HG02970 (cell line): Measurements from ENCODE around the gene ANP32A.
A peak's percentile ranks its signal among the peaks of the same experiment; 100 is the strongest.

Source experiments
- ATAC-seq: cut with Tn5 transposase; IDR thresholded peaks from one replicate; pipeline ENCODE4 v1.9.1; 2021; ENCODE audit warnings: mild to moderate bottlenecking, moderate library complexity, moderate number of reproducible peaks; ENCODE audit not compliant: unreplicated experiment, low FRiP score

Gene ANP32A

DNA sequence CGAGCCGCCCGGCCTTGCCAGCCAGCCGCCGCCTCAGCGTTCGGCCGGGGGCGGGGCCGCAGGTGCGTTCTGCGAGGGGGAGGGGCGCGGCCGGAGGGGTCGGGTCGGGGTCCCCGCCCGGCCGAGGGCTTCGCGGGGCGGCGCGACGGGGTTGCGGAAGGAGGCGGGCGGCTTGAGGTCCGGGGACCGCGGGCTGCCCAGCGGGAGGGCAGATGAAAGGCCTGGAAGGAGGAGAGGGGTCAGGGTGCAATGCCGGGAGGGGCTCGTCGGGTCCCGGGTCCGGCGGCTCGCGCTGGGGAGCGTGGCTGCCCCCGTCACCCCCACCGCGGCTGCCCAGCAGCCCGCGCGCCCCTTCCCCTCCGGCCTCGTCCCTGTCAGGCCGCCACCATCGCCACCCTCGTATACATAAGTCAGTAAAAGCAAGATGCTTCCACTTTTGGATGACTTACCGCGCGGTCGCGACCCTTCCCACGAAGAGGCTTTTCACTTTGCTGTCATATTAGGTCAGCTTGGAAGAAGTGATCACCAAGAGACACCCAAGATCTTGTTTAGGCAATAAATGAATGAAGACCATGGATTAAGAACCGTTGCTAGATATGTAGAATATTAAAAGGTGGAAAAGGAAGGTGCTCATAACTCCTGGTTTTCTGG, 620 bp upstream of the ANP32A start:
- peak; percentile 17 for ATAC-seq

GRCh38 chr15:68819495-68820294, 1.0 kb downstream of the ANP32A start:
- no peak for ATAC-seq

DNA sequence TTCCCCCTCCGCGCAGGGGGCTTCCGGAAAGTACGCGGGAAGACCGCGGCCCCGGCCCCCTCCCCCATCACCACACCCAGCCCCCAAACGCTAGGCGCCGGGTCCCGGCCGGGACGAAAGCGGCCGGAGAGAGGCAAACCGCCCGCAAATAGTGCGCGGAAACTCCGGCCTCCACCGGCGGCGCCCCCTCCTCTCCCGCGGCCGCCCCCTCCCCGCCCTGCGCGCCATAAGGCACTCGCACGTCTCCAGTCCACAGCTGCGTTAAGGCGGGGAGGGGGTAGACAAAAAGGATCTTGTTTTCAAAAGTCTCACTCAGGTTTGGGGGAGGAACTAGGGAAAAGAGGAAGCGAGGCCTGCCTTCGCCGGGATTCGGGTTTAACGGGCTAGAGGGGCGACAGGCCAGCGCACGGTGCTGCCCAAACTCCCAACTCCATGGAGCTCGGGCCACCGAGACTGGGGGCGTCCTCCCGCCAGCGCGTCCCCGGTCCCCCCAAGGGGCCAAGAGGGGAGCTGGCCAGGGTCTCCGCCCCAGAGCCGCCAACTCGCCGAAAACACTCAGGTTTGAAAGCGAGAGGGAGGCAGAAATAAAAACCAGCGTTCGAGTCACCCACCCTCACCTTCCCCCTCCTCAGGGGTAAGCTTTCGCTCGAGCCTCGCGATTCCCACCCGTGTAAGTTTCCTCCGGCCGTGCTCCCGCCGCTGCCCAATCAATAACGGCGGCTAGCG, 1.8 kb downstream of the ANP32A start:
- no peak for ATAC-seq

DNA sequence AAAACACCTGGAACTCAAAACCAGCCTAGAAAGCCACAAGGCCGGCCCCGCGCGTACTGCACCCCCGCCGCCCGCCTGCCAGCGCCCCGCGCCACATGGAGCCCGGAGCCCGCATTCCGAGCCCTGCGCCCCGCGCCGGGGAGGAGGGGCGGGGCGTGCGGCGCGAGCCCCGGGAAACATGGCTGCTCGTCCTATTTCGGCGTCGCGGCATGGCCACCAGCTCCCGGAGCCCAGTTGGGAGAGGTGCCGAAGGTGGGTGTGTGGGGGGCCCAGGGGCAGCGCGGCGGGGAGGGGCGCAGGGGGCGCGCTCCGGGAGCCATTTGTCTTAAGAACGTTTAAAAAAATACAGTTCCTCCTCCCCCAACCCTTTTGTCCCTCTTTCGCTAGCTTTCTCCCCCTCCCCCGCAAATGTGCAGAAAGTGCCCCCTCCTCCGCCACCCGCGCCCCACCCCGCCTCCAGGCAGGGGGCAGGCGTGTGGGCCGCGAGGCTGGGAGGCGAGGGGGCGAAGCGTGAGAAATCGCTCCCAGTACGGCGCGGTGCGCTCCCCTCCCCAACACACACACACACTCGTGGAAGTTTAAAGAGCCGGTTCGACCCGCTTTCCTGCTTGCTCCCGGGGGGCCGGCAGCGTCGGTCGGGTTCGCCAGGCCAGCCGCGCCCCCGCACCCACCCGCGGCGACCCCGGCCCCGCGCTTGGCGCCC, 2.5 kb downstream of the ANP32A start:
- ATAC-seq, result no peak

DNA sequence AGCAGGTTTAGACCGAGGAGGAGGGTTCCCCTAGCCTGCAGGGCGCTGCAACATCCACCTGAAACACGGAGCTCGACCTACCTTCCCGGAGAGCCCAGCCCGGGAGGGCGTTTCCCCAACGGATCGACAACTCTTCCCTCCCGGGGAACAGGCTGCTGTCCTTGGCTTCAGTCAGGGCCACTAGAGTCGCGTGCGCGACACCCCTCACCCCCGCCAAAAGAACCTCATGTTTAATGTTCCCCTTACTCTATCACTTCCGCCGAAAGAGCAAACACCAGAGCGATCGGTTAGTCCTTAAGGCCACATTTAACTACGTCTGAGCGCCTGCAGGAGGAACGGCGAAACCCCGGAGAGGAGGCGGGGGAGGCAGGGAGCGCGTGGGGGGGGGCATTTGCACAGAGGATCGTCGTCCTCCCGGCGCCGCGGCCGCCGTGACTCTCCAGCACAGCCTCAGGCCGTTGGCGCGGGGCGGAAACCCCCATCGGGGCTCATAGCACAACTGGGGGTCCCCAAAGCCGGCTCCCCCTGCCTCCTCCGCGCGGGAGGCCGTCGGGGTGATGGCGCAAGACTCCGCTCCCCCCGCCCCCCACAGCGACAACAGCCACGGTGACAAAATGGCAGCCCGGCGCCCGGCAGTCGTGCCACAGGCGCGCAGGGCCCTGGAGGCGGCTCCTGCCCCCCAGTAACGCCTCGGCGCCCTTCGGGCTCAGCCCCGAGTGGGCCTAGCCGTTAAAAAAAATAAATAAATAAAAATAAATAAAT, 3.2 kb downstream of the ANP32A start:
- ATAC-seq, result no peak

DNA sequence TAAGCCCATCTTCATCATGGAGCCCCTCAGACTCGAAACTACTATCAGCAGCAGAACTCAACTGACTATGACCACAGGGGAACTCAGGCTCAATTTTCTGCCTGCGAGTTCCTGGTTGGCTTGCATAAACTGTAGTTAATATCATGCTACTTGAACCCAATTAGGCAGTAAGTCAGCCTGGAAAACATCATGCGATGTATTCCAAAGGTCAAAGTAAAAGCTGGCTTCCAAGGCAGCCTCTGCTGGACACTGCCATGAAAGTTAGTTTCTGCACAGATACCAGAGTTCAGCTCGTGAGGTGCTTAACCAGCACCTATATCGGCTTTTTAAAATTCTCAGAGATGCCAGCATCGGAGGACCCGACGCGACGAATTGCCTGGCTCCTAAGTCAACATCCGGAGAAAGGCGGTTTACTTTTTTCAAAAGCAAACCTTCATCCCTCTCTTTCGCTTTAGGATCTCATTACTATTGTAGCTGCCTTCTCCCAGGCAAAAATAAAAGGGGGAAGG, 3.8 kb downstream of the ANP32A start:
- ATAC-seq, result no peak

DNA sequence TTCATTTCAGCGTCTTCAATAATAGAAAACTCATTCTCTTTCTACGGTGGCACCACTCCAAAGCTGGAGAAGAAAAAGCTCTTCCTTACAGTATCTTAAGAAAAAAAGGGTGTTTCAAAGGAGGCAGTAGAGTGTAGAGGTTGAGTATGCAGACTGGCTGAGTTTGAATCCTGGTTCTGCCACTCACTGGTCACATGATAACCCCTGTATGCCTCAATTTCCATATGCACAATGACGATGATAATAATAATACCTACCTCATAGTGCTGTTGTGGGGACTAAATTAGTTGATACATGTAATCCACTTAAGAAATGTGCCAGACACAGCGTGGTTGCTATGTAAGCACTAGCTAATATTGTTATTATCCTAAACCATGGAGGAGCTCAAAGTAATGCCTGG, 4.5 kb downstream of the ANP32A start:
- no peak for ATAC-seq

GRCh38 chr15:68815598-68815997, 5.1 kb downstream of the ANP32A start:
- no peak for ATAC-seq

GRCh38 chr15:68814596-68814995, 6.1 kb downstream of the ANP32A start:
- ATAC-seq, result no peak

DNA sequence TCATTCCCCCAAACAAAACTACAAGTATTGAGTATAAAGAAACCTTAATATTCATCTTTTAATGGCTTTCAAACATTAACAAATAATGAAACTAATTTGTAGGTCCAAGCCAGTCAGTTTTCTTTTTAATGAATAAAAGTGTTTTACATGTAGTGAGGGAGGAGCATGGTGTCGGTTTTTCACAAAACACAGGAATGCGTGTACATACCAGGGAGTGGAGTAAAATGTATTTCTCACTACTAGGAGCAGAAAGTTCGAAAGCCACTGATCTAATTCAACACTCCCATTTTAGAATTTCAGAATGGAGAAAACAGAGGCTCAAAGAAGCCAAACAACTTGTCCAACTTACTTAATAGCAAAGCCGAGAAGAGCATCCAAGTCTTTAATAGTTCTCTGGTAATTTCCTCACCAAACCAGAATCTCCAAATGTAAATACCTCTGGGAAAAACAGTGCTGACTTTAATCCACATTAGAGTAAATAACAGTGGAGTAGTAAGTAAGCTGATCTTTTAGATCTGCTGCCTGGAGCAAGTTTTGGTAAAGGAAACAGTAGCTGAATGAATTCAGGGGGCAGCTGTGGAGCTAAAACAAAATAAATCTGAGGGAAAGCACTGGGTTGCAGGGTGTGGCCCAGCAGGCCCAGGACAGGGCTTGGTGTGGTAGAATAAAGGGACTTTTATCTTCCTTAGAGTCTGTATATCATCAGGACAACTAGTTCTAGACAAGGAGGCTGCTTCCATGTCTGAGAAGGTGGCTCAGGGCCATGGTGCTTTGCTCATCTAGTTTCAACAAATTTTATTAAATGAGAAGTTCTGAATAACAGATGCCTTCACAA, 7.9 kb downstream of the ANP32A start:
- no peak for ATAC-seq

GRCh38 chr15:68812069-68812468, 8.6 kb downstream of the ANP32A start:
- no peak for ATAC-seq

DNA sequence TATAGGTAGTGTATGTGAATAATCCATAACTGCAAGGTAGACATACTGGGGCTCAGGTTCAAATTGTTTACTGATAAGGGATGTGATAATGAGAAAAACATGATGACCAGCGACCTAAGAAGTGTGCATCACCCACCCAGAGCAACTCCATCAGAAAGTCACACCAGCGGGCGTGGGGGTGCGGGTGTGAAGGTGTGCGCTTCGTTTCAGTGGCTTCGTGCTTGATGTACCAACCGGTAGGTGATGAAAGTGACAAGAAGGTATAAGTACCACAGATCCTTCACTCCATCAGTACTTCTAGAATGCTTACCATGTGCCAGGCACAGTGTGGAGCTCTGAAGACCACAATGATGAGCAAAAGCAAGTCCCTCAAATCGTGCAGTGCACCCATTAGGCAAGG, 11.2 kb downstream of the ANP32A start:
- no peak for ATAC-seq

- no peak for ATAC-seq
Observed at GRCh38 chr15:68808770-68809169, 11.9 kb downstream of the ANP32A start.

- ATAC-seq, result no peak
Observed at GRCh38 chr15:68808091-68808490, 12.6 kb downstream of the ANP32A start.

DNA sequence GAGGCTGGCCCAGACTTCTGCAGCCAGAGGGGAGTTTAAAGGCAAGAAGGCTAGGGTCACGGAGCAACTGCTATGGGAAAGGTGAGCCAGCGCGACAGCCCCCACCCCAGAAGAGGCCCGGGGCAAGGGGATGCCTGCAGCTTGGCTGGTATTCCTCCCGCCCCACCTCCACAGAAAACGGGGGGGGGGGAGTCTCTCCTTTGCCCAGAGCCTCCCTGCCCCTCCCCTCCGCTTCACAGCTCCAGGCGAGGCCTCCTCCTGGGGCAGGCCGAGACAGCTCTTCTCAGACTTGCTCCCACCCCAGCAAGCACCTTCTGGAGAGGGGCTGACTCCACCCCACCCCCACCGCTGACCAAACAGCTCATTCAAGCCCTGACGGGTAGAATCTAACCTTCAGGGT, 13.4 kb downstream of the ANP32A start:
- no peak for ATAC-seq

GRCh38 chr15:68806220-68807060, 14.3 kb downstream of the ANP32A start:
- no peak for ATAC-seq

DNA sequence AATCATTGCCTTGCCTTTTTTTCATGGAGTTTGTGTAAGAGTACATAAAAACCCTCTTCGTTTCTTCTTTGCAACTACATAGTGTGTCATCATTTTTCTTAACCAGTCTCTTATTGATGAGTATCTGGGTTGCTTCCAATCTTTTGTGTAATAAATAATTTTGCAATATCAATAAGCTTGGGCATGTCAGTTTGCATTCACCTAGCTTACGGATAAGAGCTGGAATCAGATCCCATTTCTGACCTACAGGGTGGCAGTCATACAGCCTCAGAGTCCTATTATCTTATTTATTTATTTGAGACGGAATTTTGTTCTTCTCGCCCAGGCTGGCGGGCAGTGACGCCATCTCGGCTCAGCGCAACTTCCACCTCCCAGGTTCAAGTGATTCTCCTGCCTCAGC, 18.3 kb downstream of the ANP32A start:
- no peak for ATAC-seq

DNA sequence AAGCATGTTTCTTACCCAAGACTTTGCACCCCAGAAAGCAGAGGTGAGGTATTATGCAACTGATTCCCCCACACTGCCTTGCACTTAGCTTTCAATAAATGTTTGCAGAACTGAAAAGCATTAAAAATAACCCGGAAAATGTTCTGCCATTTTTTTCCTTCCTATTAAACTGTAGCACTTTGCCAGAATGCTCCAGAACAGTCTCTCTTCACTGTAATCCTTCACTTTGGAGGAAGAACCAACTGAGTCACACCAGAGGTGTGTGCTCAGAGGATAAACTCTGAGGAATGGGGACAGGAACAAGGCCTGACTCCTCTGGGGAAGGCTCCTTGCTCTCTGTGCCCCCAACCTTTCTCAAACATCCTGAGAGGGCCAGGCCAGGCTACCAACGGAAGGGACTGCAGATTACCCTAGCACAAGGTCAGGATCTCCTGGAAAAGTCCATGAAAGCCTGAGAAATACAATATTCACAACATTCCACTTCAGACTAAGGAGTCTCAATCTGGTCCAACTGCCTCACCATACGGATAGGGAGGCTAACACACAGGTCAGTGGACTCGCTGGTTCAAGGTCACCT, 19.0 kb downstream of the ANP32A start:
- no peak for ATAC-seq
